Ammon's horn (tissue), 1 donor: Measurements from ENCODE around the gene LDHA.
A peak's percentile ranks its signal among the peaks of the same experiment; 100 is the strongest.
"Not testable (repeated sequence)": the region's sequence is repeated elsewhere in the genome, so short reads cannot be mapped to it uniquely, and the experiment has no call there.

Source experiments
- DNase-seq: peaks from one replicate; pipeline ENCODE4 v3.0.0-alpha.2; 2016; ENCODE audit warnings: low spot score

Gene LDHA

DNA sequence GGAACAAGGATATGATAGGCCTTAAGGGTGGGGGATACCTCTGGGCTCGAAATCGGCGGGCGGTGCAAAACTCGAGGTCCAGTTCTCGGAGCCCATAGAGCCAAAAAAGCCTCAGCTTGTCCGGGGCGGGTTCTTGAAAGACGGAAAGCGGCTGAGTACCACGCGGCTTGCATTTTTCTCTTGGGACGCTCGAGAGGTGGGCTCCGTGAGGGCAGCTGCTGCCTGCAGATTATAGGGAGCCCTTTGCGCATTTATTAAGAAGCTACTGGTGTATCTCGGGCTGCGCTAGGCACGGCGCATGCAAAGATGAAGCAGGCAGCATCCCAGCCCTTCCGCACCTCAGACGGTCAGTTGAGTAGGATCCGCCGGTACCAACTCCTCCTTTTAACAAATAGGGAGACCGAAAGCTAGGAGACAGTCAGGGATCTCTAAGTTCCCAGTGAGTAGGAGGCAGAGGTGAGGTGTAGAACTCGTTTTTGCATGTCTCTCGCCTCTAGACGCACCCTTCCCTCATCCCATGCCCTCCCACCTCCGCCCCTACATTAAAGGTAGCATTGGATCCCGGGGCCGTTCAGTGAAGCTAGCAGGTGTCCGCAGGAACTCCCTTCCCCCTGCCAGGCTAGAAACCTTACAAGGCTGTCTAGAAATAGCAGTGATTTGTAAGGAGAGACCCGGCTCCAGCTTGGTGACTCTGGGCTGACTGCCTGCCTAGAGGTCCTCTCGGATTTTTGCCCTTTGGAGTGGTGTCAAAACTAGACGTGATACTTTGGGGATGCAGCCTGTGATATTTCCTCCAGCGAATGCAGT, 768 bp downstream of the LDHA start:
- DNase-seq: peak; percentile 42

GRCh38 chr11:18395735-18396504, 1.6 kb downstream of the LDHA start:
- DNase-seq: peak; percentile 97

- no peak for DNase-seq
These were observed 3.6 kb downstream of the LDHA start for GRCh38 chr11:18397921-18398320.

- DNase-seq: not testable (repeated sequence)
These were observed 6.7 kb downstream of the LDHA start for GRCh38 chr11:18401077-18401476.

GRCh38 chr11:18404062-18404461, 9.7 kb downstream of the LDHA start:
- no peak for DNase-seq

DNA sequence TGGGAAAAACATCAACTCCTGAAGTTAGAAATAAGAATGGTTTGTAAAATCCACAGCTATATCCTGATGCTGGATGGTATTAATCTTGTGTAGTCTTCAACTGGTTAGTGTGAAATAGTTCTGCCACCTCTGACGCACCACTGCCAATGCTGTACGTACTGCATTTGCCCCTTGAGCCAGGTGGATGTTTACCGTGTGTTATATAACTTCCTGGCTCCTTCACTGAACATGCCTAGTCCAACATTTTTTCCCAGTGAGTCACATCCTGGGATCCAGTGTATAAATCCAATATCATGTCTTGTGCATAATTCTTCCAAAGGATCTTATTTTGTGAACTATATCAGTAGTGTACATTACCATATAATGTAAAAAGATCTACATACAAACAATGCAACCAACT, 13.0 kb downstream of the LDHA start:
- DNase-seq: not testable (repeated sequence)

GRCh38 chr11:18408558-18409291, 14.4 kb downstream of the LDHA start:
- no peak for DNase-seq

- no peak for DNase-seq
These were observed 22.1 kb downstream of the LDHA start for GRCh38 chr11:18416459-18416858.

- DNase-seq: no peak
These were observed 24.7 kb downstream of the LDHA start for GRCh38 chr11:18419040-18419439.

GRCh38 chr11:18420067-18420466, 25.7 kb downstream of the LDHA start:
- no peak for DNase-seq

GRCh38 chr11:18427240-18427639, 32.9 kb downstream of the LDHA start:
- DNase-seq: no peak

DNA sequence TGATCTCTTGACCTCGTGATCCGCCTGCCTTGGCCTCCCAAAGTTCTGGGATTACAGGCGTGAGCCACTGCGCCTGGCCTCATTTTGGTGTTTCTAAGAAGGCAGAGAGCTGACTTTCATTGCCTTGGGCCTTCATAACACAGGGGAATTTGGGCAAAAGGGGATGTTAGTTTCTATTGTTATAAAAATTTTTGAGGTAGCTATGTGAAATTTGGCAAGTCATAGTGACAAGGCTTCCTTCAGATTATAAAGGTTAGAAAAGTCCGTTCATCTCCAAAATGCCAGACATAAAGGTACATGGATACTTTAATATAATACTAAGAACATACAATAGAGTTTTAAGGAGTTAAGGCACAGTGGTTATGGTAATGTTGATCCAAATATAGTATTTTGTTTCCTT, 35.0 kb downstream of the LDHA start:
- DNase-seq: no peak

DNA sequence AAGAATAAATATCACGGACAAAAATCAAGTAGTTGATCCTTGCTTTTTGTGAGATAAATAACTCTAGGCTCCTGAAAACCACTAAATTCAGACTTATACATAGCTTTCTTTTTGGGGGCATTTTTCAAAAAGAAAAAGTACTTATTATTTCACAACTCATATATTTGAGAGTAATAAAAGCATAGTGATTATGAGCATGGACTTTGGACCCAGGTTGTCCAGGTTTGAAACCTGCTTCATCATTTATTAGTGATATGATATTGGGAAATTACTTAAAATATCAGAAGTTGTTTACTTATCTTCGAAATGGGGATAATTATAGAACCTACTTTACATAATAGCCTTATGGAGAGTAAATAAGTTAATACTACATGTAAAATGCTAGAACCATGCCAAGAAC, 44.3 kb downstream of the LDHA start:
- no peak for DNase-seq

DNA sequence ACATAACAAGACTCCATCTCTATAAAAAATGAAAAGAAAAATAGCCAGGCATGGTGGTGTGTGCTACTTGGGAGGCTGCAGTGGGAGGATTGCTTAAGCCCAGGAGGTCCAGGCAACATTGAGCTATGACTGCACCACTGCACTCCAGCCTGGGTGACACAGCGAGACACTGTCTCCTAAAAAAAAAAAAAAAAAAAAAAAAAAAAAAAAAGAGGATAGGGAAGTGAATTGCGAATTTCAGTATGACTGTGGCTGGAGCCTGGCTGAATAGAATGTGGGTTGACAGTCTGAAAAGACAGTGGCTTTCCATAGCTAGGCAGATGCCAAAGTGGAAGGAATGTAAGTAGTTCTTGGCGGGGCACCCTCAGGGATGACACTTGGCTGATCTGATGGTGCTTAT, 54.9 kb downstream of the LDHA start:
- no peak for DNase-seq

DNA sequence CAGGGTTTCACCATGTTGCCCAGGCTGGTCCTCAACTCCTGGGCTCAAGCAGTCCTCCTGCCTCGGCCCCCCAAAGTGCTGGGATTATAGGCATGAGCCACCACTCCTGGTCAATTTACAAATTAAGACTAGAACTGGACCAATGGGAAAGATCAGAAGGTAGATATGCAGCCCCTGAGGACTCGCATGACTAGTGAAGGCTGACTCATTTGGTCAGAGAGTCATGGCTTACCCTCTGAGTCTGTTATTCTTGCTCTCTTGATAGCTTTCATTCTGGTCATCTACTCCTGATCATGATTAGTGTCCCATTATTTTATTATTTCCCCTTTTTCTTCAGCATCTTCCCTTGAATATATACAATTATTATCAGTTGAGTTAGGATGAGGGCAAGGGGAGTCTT, 58.6 kb downstream of the LDHA start:
- no peak for DNase-seq

- no peak for DNase-seq
These were observed 61.5 kb downstream of the LDHA start, which contains the start of gene LDHAL6A for GRCh38 chr11:18455686-18456372. Gene LDHAL6A, plus strand, starts transcription at chr11:18455856. Its CDS starts 825 bp downstream, at chr11:18456681.

DNA sequence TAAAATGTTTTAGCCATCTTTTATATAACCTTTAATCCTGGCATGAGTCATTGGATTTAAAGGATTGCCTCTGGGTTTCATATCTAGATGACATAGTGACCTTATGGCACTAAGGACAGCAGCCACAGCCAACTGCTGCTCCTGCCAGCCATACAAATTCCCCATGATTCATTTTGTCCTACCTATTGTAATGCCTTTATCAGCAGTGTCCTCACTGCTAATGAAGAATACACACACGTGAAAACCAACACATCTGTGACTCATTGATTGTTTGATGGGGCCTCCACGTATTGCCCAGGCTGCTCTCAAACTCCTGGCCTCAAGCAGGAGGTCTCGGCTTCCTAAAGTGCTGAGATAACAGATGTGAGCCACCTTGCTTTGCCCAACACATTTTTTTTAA, 63.1 kb downstream of the LDHA start:
- no peak for DNase-seq
